WERI-Rb-1 (cell line): ENCODE measurements around the gene MUC5B.

Experiments
- DNase-seq: peaks from one replicate; pipeline ENCODE4 v3.0.0-alpha.2; 2020
- H3K27ac ChIP-seq: fragments of 250-450 bp; sonication (Bioruptor Pico); 2 replicates; pipeline ENCODE4 v1.5.1; 2020; ENCODE audit warnings: mild to moderate bottlenecking, moderate library complexity
- H3K27me3 ChIP-seq: fragments of 250-450 bp; sonication (Bioruptor Pico); 2 replicates; pipeline ENCODE4 v1.5.1; 2021; ENCODE audit warnings: mild to moderate bottlenecking, low read depth, moderate library complexity; ENCODE audit not compliant: insufficient read depth, severe bottlenecking
- H3K36me3 ChIP-seq: fragments of 250-450 bp; sonication (Bioruptor Pico); 2 replicates; pipeline ENCODE4 v1.5.1; 2020; ENCODE audit warnings: mild to moderate bottlenecking, moderate library complexity
- H3K4me3 ChIP-seq: 2 replicates; pipeline ENCODE4 v1.5.1; 2011; ENCODE audit warnings: low read depth, mild to moderate bottlenecking, control low read depth, low read length
- H3K9me3 ChIP-seq: fragments of 250-450 bp; sonication (Bioruptor Pico); 2 replicates; pipeline ENCODE4 v1.5.1; 2021; ENCODE audit warnings: mild to moderate bottlenecking, moderate library complexity; ENCODE audit not compliant: severe bottlenecking
- CTCF ChIP-seq: IDR thresholded peaks from 2 replicates; pipeline ENCODE4 v1.5.1; 2011; ENCODE audit warnings: low read depth, mild to moderate bottlenecking, control low read depth, inconsistent platforms, low read length

MUC5B gene

DNA sequence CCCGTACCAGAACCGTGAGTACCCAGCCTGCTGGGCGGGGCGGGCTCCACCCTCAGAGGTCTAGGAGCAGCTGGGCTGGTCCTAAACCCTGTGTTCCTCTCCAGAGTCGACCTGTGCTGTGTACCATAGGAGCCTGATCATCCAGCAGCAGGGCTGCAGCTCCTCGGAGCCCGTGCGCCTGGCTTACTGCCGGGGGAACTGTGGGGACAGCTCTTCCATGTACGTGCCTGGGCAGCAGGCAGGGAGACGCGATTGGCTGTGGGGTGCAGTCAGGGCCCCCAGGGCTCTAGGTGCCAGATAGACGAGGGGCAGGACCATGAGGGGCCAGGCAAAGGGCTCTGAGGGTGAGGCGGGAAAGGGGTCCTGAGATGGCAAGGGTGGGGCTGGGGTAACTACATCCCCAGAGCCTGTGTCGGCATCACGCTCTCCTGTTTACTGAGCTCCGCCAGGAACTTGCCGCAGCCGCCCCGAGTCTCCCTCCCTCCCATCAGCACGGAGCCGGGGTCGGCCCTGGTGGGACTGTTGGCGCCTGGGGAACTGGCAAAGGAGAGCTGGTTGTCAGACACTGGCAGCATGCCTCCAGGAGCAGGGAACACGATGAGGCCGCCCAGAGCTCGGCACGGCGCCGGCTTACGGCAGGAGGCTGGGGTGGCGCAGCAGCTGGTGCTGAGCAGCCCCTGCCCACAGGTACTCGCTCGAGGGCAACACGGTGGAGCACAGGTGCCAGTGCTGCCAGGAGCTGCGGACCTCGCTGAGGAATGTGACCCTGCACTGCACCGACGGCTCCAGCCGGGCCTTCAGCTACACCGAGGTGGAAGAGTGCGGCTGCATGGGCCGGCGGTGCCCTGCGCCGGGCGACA is 22.9 kb upstream of the MUC5B start:
- no peaks in the 10 kb centered on the region for H3K9me3 ChIP-seq
- no peaks in the 10 kb centered on the region for H3K36me3 ChIP-seq
- no peak overlapping the region for H3K27ac ChIP-seq
- no peaks in the 10 kb centered on the region for H3K27me3 ChIP-seq
- DNase-seq: peak; percentile 6
- no peak overlapping the region for H3K4me3 ChIP-seq
- no peak for TF ChIP-seq CTCF

- no peak overlapping the region for H3K4me3 ChIP-seq
- H3K27me3 ChIP-seq: no peaks in the 10 kb centered on the region
- DNase-seq: no peak
- no peaks in the 10 kb centered on the region for H3K36me3 ChIP-seq
- no peaks in the 10 kb centered on the region for H3K9me3 ChIP-seq
- H3K27ac ChIP-seq: no peak overlapping the region
- TF ChIP-seq CTCF: no peak
Measured at GRCh38 chr11:1200611-1201191, 22.2 kb upstream of the MUC5B start.

- no peaks in the 10 kb centered on the region for H3K9me3 ChIP-seq
- TF ChIP-seq CTCF: no peak
- H3K36me3 ChIP-seq: no peaks in the 10 kb centered on the region
- no peak overlapping the region for H3K4me3 ChIP-seq
- H3K27me3 ChIP-seq: no peaks in the 10 kb centered on the region
- no peak overlapping the region for H3K27ac ChIP-seq
- DNase-seq: no peak
Measured at GRCh38 chr11:1201395-1202153, 21.3 kb upstream of the MUC5B start.

DNA sequence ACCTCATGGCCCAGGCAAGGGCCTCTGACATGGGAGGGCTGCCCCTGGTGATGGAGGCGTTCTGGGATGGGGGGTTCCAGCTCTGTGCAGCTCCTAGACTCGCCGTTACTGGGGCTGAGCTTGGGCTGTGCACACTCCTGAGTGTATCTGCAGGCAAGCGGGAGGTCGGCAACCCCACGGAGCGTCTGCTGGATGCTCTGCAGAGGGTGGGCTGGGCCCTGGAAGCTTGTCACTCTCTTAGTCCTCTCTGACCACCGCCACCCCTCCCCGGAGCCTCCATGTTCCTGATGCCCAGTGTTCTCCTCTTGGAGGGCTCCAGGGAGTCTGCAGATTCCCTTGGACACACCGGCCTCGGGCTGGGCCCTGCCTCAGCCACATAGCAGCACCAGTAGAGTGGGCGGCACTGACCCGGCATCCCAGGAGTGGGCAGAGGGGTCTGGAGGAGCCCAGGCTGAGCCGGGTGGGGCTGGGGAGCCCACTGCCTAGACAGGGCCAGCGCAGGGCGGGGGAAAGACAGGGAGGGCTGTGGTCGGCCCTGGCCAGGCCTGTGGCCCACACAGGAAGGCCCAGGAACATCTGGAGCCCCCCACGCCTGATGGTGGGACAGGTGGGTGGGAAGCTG is 20.6 kb upstream of the MUC5B start:
- no peak overlapping the region for H3K27ac ChIP-seq
- peak; percentile 7 for DNase-seq
- no peak overlapping the region for H3K4me3 ChIP-seq
- H3K36me3 ChIP-seq: no peaks in the 10 kb centered on the region
- no peak for TF ChIP-seq CTCF
- no peaks in the 10 kb centered on the region for H3K9me3 ChIP-seq
- no peaks in the 10 kb centered on the region for H3K27me3 ChIP-seq

- TF ChIP-seq CTCF: peak; percentile 98
- H3K36me3 ChIP-seq: no peaks in the 10 kb centered on the region
- no peak overlapping the region for H3K27ac ChIP-seq
- DNase-seq: peak; percentile 73
- no peaks in the 10 kb centered on the region for H3K9me3 ChIP-seq
- no peak overlapping the region for H3K4me3 ChIP-seq
- no peaks in the 10 kb centered on the region for H3K27me3 ChIP-seq
Measured at GRCh38 chr11:1202776-1203504, 19.9 kb upstream of the MUC5B start.
